ENCODE results near the gene RPTOR.
"Not testable (repeated sequence)": the region's sequence is repeated elsewhere in the genome, so short reads cannot be mapped to it uniquely, and the experiment has no call there.

RPTOR gene

DNA sequence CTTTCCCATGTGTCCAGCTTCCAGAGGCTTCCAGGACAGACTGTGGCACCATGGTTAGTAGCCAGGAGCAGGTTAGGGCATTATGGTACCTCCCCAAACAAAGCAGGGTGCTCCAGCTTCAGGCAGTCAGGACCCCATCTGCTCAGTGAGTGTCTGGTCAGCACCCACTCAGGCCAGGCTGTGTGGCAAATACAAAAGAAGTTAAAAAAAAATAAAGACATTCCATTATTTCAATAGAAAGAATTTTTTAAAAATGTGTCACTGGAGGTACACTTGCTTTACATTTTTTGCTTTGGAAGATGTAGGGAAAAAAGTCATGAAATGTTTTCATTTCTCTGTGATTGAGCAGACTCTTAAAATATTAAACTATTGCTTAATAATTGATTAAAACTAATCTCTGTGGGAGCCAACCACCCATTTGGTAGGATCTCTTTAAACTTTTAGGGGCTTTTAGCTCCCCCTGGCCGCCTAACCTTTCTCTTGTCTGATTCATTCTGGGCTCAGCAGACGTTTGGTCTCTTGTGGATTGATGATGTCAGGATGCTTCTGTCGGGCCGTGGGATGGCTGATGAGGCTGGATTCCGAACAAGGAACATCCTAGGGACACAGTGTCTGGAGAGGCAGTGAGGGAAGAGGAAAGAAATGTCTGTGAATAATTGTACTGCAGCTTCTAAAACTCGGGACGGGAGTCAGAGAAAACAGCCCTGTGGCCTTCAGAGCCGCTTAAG, 39.8 kb upstream of the RPTOR start:
- TF ChIP-seq, protein P1, sequence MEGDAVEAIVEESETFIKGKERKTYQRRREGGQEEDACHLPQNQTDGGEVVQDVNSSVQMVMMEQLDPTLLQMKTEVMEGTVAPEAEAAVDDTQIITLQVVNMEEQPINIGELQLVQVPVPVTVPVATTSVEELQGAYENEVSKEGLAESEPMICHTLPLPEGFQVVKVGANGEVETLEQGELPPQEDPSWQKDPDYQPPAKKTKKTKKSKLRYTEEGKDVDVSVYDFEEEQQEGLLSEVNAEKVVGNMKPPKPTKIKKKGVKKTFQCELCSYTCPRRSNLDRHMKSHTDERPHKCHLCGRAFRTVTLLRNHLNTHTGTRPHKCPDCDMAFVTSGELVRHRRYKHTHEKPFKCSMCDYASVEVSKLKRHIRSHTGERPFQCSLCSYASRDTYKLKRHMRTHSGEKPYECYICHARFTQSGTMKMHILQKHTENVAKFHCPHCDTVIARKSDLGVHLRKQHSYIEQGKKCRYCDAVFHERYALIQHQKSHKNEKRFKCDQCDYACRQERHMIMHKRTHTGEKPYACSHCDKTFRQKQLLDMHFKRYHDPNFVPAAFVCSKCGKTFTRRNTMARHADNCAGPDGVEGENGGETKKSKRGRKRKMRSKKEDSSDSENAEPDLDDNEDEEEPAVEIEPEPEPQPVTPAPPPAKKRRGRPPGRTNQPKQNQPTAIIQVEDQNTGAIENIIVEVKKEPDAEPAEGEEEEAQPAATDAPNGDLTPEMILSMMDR (IDR thresholded peaks at IDR 0.05; ENCODE audit: insufficient read depth, low read length, missing control alignments) = no peak
- H3K4me3 ChIP-seq (ENCODE audit: low read depth, low read length) = no peak overlapping the region
- ChIA-PET POLR2A (interaction anchor here (0.9 kb wide), 1 partner anchor 21 kb away, joined by 3 read pairs; no protein-coding TSS in a partner anchor), CTCF (interaction anchor here (1.1 to 2.0 kb wide), 3 partner anchors 8 to 28 kb away, joined by 3 to 7 read pairs (median 3); partner anchors contain the start of gene NPTX1)
- peak; percentile 61 for DNase-seq (ENCODE audit: low read depth, low spot score)

DNA sequence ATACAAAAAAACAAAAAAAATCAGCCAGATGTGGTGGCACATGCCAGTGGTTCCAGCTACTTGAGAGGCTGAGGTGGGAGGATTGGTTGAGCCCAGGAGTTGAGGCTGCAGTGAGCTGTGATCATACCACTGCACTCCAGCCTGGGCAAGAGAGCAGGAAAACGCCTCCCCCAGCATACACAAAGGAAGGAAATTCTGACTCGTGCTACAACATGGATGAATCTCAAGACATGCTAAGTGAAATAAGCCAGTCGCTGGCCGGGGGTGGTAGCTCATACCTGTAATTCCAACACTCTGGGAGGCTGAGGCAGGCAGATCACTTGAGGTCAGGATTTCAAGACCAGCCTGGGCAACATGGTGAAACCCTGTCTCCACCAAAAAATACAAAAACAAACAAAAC, 37.5 kb upstream of the RPTOR start:
- DNase-seq (ENCODE audit: low read depth, low spot score); CTCF ChIA-PET; H3K4me3 ChIP-seq (ENCODE audit: low read depth, low read length); POLR2A ChIA-PET: not testable (repeated sequence)

DNA sequence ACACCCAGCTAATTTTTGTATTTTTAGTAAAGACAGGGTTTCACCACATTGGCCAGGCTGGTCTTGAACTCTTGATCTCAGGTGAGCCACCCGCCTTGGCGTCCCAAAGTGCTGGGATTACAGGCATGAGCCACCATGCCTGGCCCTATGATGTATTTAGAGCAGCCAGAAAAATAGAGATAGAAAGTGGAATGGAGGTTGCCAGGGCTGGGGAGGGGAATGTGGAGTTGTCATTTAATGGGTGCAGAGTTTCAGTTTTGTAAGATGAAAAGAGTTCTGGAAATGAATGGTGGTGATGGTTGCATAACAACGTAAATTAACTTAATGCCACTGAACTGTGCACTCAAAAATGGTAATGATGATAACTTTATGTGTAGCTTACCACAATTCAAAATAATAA, 36.7 kb upstream of the RPTOR start:
- no peak overlapping the region for H3K4me3 ChIP-seq (ENCODE audit: low read depth, low read length)
- DNase-seq (ENCODE audit: low read depth, low spot score) = no peak
- ChIA-PET CTCF (no interaction called here), POLR2A (no interaction called here)
- TF ChIP-seq, protein P1 (IDR thresholded peaks at IDR 0.05; ENCODE audit: insufficient read depth, low read length, missing control alignments) = no peak

DNA sequence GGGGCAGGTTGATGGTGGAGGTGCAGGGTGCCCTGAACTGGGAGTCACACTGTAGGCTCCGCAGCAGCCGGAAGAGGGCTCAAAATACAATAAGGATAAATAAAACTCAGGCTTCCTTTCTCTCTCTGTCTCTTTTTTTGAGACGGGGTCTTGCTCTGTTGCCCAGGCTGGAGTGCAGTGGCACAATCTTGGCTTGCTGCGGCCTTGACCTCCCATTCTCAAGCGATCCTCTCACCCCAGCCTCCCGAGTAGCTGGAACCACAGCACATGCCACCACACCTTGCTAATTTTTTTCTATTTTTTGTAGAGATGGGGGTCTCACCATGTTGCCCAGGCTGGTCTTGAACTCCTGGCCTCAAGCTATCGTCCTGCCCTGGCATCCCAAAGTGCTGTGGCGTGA, 35.3 kb upstream of the RPTOR start:
- DNase-seq (ENCODE audit: low read depth, low spot score) = no peak
- H3K4me3 ChIP-seq (ENCODE audit: low read depth, low read length) = no peak overlapping the region
- CTCF ChIA-PET = no interaction called here
- TF ChIP-seq, protein P1 (IDR thresholded peaks at IDR 0.05; ENCODE audit: insufficient read depth, low read length, missing control alignments) = no peak
- POLR2A ChIA-PET = no interaction called here

DNA sequence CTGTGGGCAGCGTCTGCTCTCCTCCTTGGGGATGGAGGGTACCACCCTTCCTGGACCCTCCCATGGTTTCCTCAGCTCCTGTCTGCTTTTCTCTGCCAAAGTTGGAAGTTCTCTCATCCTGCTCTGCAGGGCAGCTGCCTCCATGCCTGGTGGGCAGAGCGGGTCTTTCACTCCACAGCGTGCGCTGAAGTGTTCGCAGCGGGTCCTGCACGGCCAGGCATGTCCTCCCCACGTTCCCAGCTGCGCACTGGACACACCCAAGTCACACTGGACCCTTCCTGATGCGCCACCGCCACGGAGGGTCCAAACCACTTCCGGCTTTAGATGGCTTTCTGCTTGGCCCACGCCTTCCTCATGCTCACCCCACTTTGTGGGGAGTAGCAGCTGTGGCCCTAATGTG, 34.5 kb upstream of the RPTOR start:
- ChIA-PET POLR2A (no interaction called here), CTCF (no interaction called here)
- TF ChIP-seq, protein P1 (IDR thresholded peaks at IDR 0.05; ENCODE audit: insufficient read depth, low read length, missing control alignments) = no peak
- no peak for DNase-seq (ENCODE audit: low read depth, low spot score)
- H3K4me3 ChIP-seq (ENCODE audit: low read depth, low read length) = no peak overlapping the region

DNA sequence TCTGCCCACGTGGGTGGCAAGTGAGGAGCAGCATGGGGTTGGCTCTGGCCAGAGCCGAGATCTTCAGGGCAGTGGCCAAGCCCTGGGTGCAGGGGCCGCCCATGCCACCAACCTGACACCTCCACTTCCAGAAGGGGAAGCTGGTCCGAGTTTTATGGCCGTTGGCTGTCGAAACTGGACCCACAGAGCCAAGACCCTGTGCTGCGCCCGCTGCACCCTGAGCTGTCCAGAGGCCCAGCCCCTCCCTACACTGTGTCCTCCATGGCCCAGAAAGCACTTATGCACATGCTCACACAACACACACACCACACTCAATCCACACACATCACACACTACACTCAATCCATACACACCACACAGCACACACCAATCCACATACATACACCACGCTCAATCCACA, 33.9 kb upstream of the RPTOR start:
- TF ChIP-seq, protein P1 (IDR thresholded peaks at IDR 0.05; ENCODE audit: insufficient read depth, low read length, missing control alignments) = no peak
- DNase-seq (ENCODE audit: low read depth, low spot score) = no peak
- ChIA-PET CTCF (no interaction called here), POLR2A (no interaction called here)
- H3K4me3 ChIP-seq (ENCODE audit: low read depth, low read length) = no peak overlapping the region
